Peyer's patch (tissue), 4 donors: ENCODE measurements around the gene PSPH. TPM values are rescaled to one million over a fixed set of nuclear protein-coding genes. Genes with fewer than 3 reads are reported as not detected.
"Not testable (repeated sequence)": the region's sequence is repeated elsewhere in the genome, so short reads cannot be mapped to it uniquely, and the experiment has no call there.

Experiments
- DNase-seq, 3 donors: peaks; one replicate each; pipeline ENCODE4 v3.0.0-alpha.2; 2017 to 2019
- H3K27ac ChIP-seq, 4 donors: fragments of 200-600 bp; sonication (generic); one replicate each; pipeline ENCODE4 v1.5.1; 2016 to 2019
- H3K27me3 ChIP-seq, 2 donors: fragments of 200-600 bp; sonication (generic); one replicate each; pipeline ENCODE4 v1.5.1; 2019
- H3K36me3 ChIP-seq, 3 donors: fragments of 200-600 bp; sonication (generic); one replicate each; pipeline ENCODE4 v1.5.1; 2016 to 2019
- H3K4me1 ChIP-seq, 4 donors: fragments of 200-600 bp; sonication (generic); one replicate each; pipeline ENCODE4 v1.5.1; 2016 to 2019
- H3K4me3 ChIP-seq, 4 donors: fragments of 200-600 bp; sonication (generic); 1 replicate in 3 of 4; 2 replicates in 1 of 4; pipeline ENCODE4 v1.5.1; 2016 to 2019; ENCODE audit warnings: mild to moderate bottlenecking in 1 of 4
- H3K9me3 ChIP-seq, 4 donors: fragments of 200-600 bp; sonication (generic); one replicate each; pipeline ENCODE4 v1.5.1; 2016 to 2019; ENCODE audit warnings: mild to moderate bottlenecking in 1 of 4
- CTCF ChIP-seq, 6 experiments: fragments of 450-650 bp in 4 of 6; fragments of 200-600 bp in 2 of 6; sonication (generic) in 1 of 6; IDR thresholded peaks; one replicate each; pipeline ENCODE4 v1.5.1; 2017 to 2019; ENCODE audit warnings: antibody characterized with exemption in 6 of 6, mild to moderate bottlenecking in 3 of 6, moderate library complexity in 1 of 6
- POLR2A ChIP-seq, 2 donors: fragments of 450-650 bp; IDR thresholded peaks; one replicate each; pipeline ENCODE4 v1.5.1; 2017; ENCODE audit warnings: antibody characterized with exemption in 2 of 2, mild to moderate bottlenecking in 2 of 2, moderate library complexity in 2 of 2
- total RNA-seq, 4 donors: library from RNA; depleted of rRNA; stranded (reverse); fragments of >200 nt; gene quantifications; one replicate each; pipeline ENCODE4 v1.1.0, GENCODE V29; 2016

Gene PSPH
- total RNA-seq, 4 donors from 2014 or later = 12.3 to 25.6 (median 16.1) TPM

GRCh38 chr7:56079450-56080185, 28.4 kb upstream of the PSPH start:
- Histone ChIP-seq H3K27me3 (no peaks in the 10 kb centered on the region), H3K4me3 (no peak overlapping the region), H3K9me3 (no peaks in the 10 kb centered on the region), H3K36me3 (peaks cover 0 to 19% (median 0%) of the 10 kb centered on the region in 3 donors), H3K27ac (peak overlapping the region in 2 of 4 donors; percentile 32 to 70), H3K4me1 (peaks cover 0 to 13% (median 0%) of the 10 kb centered on the region in 4 donors)
- TF ChIP-seq POLR2A (IDR thresholded peaks at IDR 0.05) = no peak
- peak in 4 of 6 experiments; percentile 16 to 33 (median 28) for TF ChIP-seq CTCF (IDR thresholded peaks at IDR 0.05)
- DNase-seq = peak in 1 of 3 donors; percentile 57

- no peak overlapping the region for H3K27ac ChIP-seq
Measured at GRCh38 chr7:56078196-56078595, 27.0 kb upstream of the PSPH start.

GRCh38 chr7:56077681-56078080, 26.4 kb upstream of the PSPH start:
- H3K27me3 ChIP-seq = no peaks in the 10 kb centered on the region
- H3K4me3 ChIP-seq = no peak overlapping the region
- peaks cover 0 to 25% (median 0%) of the 10 kb centered on the region in 3 donors for H3K36me3 ChIP-seq
- no peak for TF ChIP-seq POLR2A (IDR thresholded peaks at IDR 0.05)
- TF ChIP-seq CTCF (IDR thresholded peaks at IDR 0.05) = no peak
- H3K27ac ChIP-seq = no peak overlapping the region
- DNase-seq = no peak
- no peaks in the 10 kb centered on the region for H3K9me3 ChIP-seq
- H3K4me1 ChIP-seq = peaks cover 0 to 13% (median 0%) of the 10 kb centered on the region in 4 donors

More at GRCh38 chr7:56078196-56078595, 27.0 kb upstream of the PSPH start:
- DNase-seq = no peak
- Histone ChIP-seq H3K36me3 (peaks cover 0 to 19% (median 0%) of the 10 kb centered on the region in 3 donors), H3K4me3 (no peak overlapping the region), H3K4me1 (peaks cover 0 to 13% (median 0%) of the 10 kb centered on the region in 4 donors), H3K9me3 (no peaks in the 10 kb centered on the region), H3K27me3 (no peaks in the 10 kb centered on the region)
- no peak for TF ChIP-seq CTCF (IDR thresholded peaks at IDR 0.05)
- TF ChIP-seq POLR2A (IDR thresholded peaks at IDR 0.05) = no peak

- H3K27me3 ChIP-seq = no peaks in the 10 kb centered on the region
- peak; percentile 65 to 90 (median 87) for DNase-seq
- peak; percentile 61 to 96 (median 92) for TF ChIP-seq CTCF (IDR thresholded peaks at IDR 0.05)
- TF ChIP-seq POLR2A (IDR thresholded peaks at IDR 0.05) = no peak
- no peak overlapping the region for H3K4me3 ChIP-seq
- no peak overlapping the region for H3K27ac ChIP-seq
- peaks cover 0 to 7% (median 0%) of the 10 kb centered on the region in 4 donors for H3K4me1 ChIP-seq
- H3K36me3 ChIP-seq = peaks cover 0 to 37% (median 0%) of the 10 kb centered on the region in 3 donors
- H3K9me3 ChIP-seq = no peaks in the 10 kb centered on the region
Measured at GRCh38 chr7:56074371-56074791, 23.1 kb upstream of the PSPH start.

GRCh38 chr7:56066376-56066775, 15.1 kb upstream of the PSPH start:
- H3K27me3 ChIP-seq, H3K9me3 ChIP-seq, H3K27ac ChIP-seq, DNase-seq, H3K4me3 ChIP-seq: not testable (repeated sequence)
- peaks cover 0 to 43% (median 0%) of the 10 kb centered on the region in 3 donors for H3K36me3 ChIP-seq
- H3K4me1 ChIP-seq = peaks cover 0 to 14% (median 0%) of the 10 kb centered on the region in 4 donors
